ENCODE measurements around the gene ERMP1. TPM values are rescaled to one million over a fixed set of nuclear protein-coding genes. Genes with fewer than 3 reads are reported as not detected.

ERMP1 gene
- total and polyA plus RNA-seq, 2 experiments from 2014 or later: 15.9 to 22.4 TPM

GRCh38 chr9:5778805-5779204 lies 54.1 kb downstream of the ERMP1 start:
- H3K9me2 ChIP-seq (replicated peaks; ENCODE audit: insufficient read depth): no peaks in the 10 kb centered on the region
- H3K9me3 ChIP-seq (ENCODE audit: low read depth): peaks cover 35% of the 10 kb centered on the region
- H4K20me1 ChIP-seq (ENCODE audit: insufficient read depth, poor library complexity, severe bottlenecking): no peaks in the 10 kb centered on the region
- no peaks in the 10 kb centered on the region for H3K4me1 ChIP-seq (ENCODE audit: insufficient read depth)
- no peak overlapping the region for H3K4me3 ChIP-seq
- H3K27ac ChIP-seq: no peak overlapping the region
- no peaks in the 10 kb centered on the region for H3K27me3 ChIP-seq
- no peak overlapping the region for H2AFZ ChIP-seq
- no peak for TF ChIP-seq EZH2phosphoT487 (IDR thresholded peaks at IDR 0.05; ENCODE audit: low read depth, severe bottlenecking, unreplicated experiment)
- TF ChIP-seq EZH2 (IDR thresholded peaks at IDR 0.05; ENCODE audit: borderline replicate concordance): no peak
- TF ChIP-seq CTCF (IDR thresholded peaks at IDR 0.05; ENCODE audit: poor library complexity): no peak
- whole genome bisulfite sequencing (ENCODE audit: low lambda C conversion rate, missing lambda C conversion rate): 97% methylated on average over 1 of the region's 1 CpG
- H3K36me3 ChIP-seq (replicated peaks; ENCODE audit: insufficient read depth, low read depth): peaks cover 14% of the 10 kb centered on the region
- no peak for DNase-seq (ENCODE audit: low spot score)
- H3K79me2 ChIP-seq: peaks cover 9% of the 10 kb centered on the region
- H3K4me2 ChIP-seq: no peak overlapping the region

DNA sequence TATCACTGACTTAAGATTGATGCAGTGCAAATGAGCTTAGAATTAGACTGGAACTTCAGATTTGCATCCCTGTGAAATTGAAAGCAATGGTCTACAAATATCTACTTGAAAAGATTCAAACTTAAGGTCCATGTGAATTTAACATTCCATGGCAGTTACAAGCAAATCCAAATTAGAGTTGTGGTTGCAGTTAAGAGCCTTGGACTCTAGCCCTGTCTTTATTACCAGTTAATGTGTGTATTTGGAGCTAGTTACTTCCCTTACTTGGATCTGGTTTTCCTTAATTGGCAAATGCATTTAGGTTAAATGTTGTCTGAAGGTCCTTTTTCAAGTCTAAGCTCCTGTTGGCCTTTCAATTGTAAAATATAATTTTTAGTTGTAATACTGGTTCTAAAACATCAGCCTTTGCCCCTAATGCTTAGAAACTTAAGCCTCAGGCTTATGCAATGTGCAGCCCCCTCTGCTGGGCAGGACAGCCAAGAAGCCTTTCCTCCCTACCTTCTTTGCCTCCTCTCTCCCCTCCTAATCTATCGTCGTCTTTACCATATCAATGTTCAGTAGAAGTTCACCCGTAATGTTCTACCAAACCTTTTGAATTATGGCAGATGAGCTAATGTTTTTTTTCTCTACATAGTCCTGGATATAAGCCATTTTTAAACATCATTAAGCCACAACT lies 59.5 kb downstream of the ERMP1 start:
- no peak overlapping the region for H3K4me3 ChIP-seq
- WGBS (ENCODE audit: low lambda C conversion rate, missing lambda C conversion rate): 62% methylated on average over 3 of the region's 3 CpGs
- H3K36me3 ChIP-seq (replicated peaks; ENCODE audit: insufficient read depth, low read depth): peaks cover 5% of the 10 kb centered on the region
- no peaks in the 10 kb centered on the region for H3K4me1 ChIP-seq (ENCODE audit: insufficient read depth)
- H3K4me2 ChIP-seq: no peak overlapping the region
- no peak overlapping the region for H3K27ac ChIP-seq
- no peaks in the 10 kb centered on the region for H3K9me2 ChIP-seq (replicated peaks; ENCODE audit: insufficient read depth)
- peaks cover 16% of the 10 kb centered on the region for H3K9me3 ChIP-seq (ENCODE audit: low read depth)
- no peak overlapping the region for H2AFZ ChIP-seq
- H4K20me1 ChIP-seq (ENCODE audit: insufficient read depth, poor library complexity, severe bottlenecking): no peaks in the 10 kb centered on the region
- no peak for DNase-seq (ENCODE audit: low spot score)
- no peaks in the 10 kb centered on the region for H3K79me2 ChIP-seq
- H3K27me3 ChIP-seq: no peaks in the 10 kb centered on the region
- TF ChIP-seq EZH2 (IDR thresholded peaks at IDR 0.05; ENCODE audit: borderline replicate concordance) (no peak), EZH2phosphoT487 (IDR thresholded peaks at IDR 0.05; ENCODE audit: low read depth, severe bottlenecking, unreplicated experiment) (no peak), CTCF (IDR thresholded peaks at IDR 0.05; ENCODE audit: poor library complexity) (no peak)

DNA sequence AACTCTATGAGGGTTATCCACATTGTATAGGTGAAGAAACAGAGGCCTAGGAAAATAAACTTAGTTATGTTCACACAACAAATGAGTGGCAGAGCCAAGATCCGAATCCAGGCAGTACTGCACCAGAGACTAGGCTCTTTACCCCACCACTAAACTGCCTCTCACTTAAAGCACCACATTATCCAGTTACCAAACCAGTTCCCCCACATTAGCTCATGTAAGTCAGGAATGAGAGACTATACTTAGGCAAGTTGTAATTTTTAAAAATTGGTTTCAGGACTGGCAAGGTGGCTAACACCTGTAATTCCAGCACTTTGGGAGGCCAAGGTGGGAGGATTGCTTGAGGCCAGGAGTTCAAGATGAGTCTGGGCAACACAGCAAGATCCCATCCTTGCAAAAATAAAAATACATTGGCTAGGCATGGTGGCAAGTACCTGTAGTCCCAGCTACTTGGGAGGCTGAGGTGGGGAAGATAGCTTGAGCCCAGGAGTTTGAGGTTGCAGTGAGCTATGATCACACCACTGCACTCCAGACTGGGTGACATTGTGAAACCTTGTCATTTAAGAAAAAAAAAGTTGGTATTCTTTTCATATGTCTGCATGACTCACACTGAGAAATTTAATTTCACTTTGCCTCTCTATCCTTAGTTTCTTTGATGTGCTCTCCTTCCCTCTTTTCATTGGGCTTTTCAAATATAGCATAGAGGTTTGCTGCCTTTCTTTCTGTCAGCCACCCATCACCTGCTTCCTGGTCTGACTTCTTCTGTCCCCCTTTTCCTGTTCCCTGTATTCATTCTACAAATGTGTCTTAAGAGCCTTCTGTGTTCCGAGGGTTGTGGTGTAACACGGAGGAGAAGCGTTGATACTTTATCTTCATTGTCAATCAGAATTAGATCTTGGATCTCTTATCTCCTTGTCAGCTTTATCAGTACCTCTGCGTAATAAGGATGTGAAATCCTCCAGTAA lies 64.7 kb downstream of the ERMP1 start:
- H3K27ac ChIP-seq: no peak overlapping the region
- H3K79me2 ChIP-seq: no peaks in the 10 kb centered on the region
- H3K4me3 ChIP-seq: no peak overlapping the region
- H3K9me3 ChIP-seq (ENCODE audit: low read depth): no peaks in the 10 kb centered on the region
- no peak for TF ChIP-seq EZH2phosphoT487 (IDR thresholded peaks at IDR 0.05; ENCODE audit: low read depth, severe bottlenecking, unreplicated experiment)
- TF ChIP-seq EZH2 (IDR thresholded peaks at IDR 0.05; ENCODE audit: borderline replicate concordance): no peak
- no peak for TF ChIP-seq CTCF (IDR thresholded peaks at IDR 0.05; ENCODE audit: poor library complexity)
- no peaks in the 10 kb centered on the region for H3K9me2 ChIP-seq (replicated peaks; ENCODE audit: insufficient read depth)
- H3K4me1 ChIP-seq (ENCODE audit: insufficient read depth): no peaks in the 10 kb centered on the region
- no peak for DNase-seq (ENCODE audit: low spot score)
- 76% methylated on average over 5 of the region's 5 CpGs for WGBS (ENCODE audit: low lambda C conversion rate, missing lambda C conversion rate)
- H3K4me2 ChIP-seq: no peak overlapping the region
- H4K20me1 ChIP-seq (ENCODE audit: insufficient read depth, poor library complexity, severe bottlenecking): no peaks in the 10 kb centered on the region
- no peaks in the 10 kb centered on the region for H3K27me3 ChIP-seq
- H2AFZ ChIP-seq: no peak overlapping the region
- H3K36me3 ChIP-seq (replicated peaks; ENCODE audit: insufficient read depth, low read depth): no peaks in the 10 kb centered on the region

Data from hepatocyte (in vitro differentiated cells).